Activated T-cell treated with anti-CD3 and anti-CD28 coated beads, Interleukin-2, amount 50 U/mL, for 72 hours (primary cell): Measurements from ENCODE around the gene DDO. TPM values are rescaled to one million over a fixed set of nuclear protein-coding genes. Genes with fewer than 3 reads are reported as not detected.
"Not testable (repeated sequence)": the region's sequence is repeated elsewhere in the genome, so short reads cannot be mapped to it uniquely, and the experiment has no call there.

Experiments used
- ATAC-seq, 2 donors: fragments of 150-1000 bp; cut with Tn5 transposase; replicated peaks in 1 of 2; 2 replicates each; pipeline ENCODE4 v1.10.0; 2021; ENCODE audit warnings: moderate library complexity in 2 of 2, mild to moderate bottlenecking in 1 of 2
- DNase-seq, 2 donors: peaks; one replicate each; pipeline ENCODE4 v3.0.0; 2021 to 2022; ENCODE audit warnings: mixed read lengths in 1 of 2
- H3K27ac Mint-ChIP-seq: one replicate; pipeline ENCODE4 v1.8.0; 2022; ENCODE audit warnings: mild to moderate bottlenecking, moderate library complexity, mixed read lengths
- H3K27me3 Mint-ChIP-seq: one replicate; pipeline ENCODE4 v1.8.0; 2022; ENCODE audit warnings: low read depth, mixed read lengths
- H3K36me3 Mint-ChIP-seq, 2 donors: one replicate each; pipeline ENCODE4 v1.8.0; 2022; ENCODE audit warnings: mixed read lengths in 2 of 2, mild to moderate bottlenecking in 1 of 2; ENCODE audit not compliant: insufficient read depth in 2 of 2
- H3K4me1 Mint-ChIP-seq: one replicate; pipeline ENCODE4 v1.8.0; 2022; ENCODE audit warnings: low read depth, mixed read lengths
- H3K4me3 Mint-ChIP-seq, 2 donors: one replicate each; pipeline ENCODE4 v1.8.0; 2022; ENCODE audit warnings: mild to moderate bottlenecking in 2 of 2, mixed read lengths in 2 of 2, moderate library complexity in 2 of 2
- H3K9me3 Mint-ChIP-seq, 2 donors: one replicate each; pipeline ENCODE4 v1.8.0; 2022; ENCODE audit warnings: mixed read lengths in 2 of 2
- total RNA-seq, 2 donors: library from RNA; stranded (reverse); gene quantifications; one replicate each; pipeline ENCODE4 v1.2.3, GENCODE V29; 2022

The DDO gene
- total RNA-seq, 2 donors from 2014 or later = not detected

DNA sequence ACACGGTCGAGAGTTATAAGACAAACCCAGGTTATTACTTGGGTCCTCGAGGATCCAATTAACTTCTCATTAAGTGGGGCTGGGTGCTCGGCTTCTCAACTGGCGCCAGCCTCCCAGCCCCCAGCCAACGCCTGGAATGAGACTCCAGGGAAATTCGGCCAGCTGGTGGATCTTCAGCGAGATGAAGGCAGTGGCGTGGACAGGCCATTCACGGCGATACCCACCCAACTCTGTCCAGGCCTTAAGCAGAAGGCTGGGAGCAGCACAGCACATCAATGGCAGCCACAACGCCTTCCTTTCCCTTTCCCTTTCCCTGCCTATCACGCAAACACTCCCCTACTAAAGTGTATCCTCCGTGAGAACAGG is 58.1 kb downstream of the DDO start:
- no peaks in the 10 kb centered on the region for H3K36me3 Mint-ChIP-seq
- peaks cover 36% of the 10 kb centered on the region for H3K27me3 Mint-ChIP-seq
- DNase-seq (no peak), ATAC-seq (no peak)
- H3K4me1 Mint-ChIP-seq = peaks cover 14% of the 10 kb centered on the region
- H3K9me3 Mint-ChIP-seq = no peaks in the 10 kb centered on the region
- H3K27ac Mint-ChIP-seq = no peak overlapping the region
- H3K4me3 Mint-ChIP-seq = peak overlapping the region; percentile 39 to 86

DNA sequence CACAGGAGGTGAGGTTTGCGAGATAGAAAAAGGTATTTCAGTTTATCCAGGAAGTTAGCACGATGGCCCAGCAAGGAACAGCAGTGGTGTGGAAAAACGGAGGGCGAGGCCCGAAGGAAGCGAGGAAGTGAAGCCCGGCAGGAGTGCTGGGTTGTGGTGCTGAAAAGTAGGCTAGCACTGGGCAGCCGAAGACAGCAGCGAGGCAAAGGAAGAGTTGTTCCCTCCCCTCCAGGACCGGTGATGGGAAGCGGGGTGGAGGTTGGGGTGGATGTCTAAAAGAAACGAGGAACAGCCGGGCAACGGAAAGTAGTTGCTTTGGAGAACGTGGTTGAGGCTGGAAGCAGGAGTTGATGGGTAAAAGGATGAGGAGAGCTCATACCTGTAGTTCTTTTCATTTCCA is 58.6 kb downstream of the DDO start:
- Mint-ChIP-seq H3K9me3 (no peaks in the 10 kb centered on the region), H3K27ac (no peak overlapping the region), H3K27me3 (peaks cover 36% of the 10 kb centered on the region), H3K36me3 (no peaks in the 10 kb centered on the region), H3K4me1 (peaks cover 14% of the 10 kb centered on the region), H3K4me3 (peak overlapping the region; percentile 39 to 86)
- DNase-seq (no peak), ATAC-seq (no peak)

DNA sequence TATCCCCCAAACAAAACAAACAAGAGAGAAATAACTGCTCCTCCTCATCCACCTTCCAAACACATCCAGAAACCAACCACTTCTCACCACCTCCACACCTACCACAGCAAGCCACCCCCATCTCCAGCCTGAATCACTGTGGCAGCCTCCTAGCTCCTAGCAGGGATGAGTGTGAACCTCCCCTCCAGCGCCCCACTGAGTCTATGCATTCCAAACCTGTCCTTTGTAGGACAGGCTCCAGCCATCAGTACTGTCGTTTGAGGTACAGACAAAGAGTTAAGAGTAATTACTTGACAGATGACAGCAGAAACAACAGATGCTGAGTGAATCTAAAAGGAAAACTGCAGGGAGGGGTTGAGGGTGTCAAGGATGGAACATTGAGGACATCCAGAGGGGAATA is 59.6 kb downstream of the DDO start:
- H3K4me3 Mint-ChIP-seq = no peak overlapping the region
- H3K36me3 Mint-ChIP-seq = no peaks in the 10 kb centered on the region
- peaks cover 36% of the 10 kb centered on the region for H3K27me3 Mint-ChIP-seq
- H3K4me1 Mint-ChIP-seq = peaks cover 14% of the 10 kb centered on the region
- DNase-seq = no peak
- no peaks in the 10 kb centered on the region for H3K9me3 Mint-ChIP-seq
- no peak for ATAC-seq
- no peak overlapping the region for H3K27ac Mint-ChIP-seq

DNA sequence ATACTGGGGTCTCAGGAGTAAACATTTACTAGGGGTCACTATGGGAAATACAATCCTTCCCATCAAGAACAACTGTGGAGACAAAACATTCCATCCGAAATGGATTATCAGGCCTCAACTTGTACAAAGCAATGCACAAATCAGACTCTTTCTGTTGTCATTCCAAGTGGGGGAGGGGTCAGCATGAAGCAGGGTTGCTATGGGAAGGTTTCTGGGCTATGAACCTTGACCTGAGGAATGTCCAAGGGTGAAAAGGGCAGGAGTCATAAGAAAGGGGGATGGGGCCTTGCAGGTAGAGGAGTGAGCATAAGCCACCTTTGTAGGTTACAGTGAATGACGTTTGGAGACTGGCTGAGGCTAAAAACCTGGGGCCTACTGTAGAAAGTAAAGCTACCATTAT is 60.4 kb downstream of the DDO start:
- peaks cover 36% of the 10 kb centered on the region for H3K27me3 Mint-ChIP-seq
- H3K4me1 Mint-ChIP-seq = peaks cover 14% of the 10 kb centered on the region
- ATAC-seq = no peak
- H3K36me3 Mint-ChIP-seq = no peaks in the 10 kb centered on the region
- no peak overlapping the region for H3K4me3 Mint-ChIP-seq
- H3K27ac Mint-ChIP-seq = no peak overlapping the region
- no peak for DNase-seq
- H3K9me3 Mint-ChIP-seq = no peaks in the 10 kb centered on the region

DNA sequence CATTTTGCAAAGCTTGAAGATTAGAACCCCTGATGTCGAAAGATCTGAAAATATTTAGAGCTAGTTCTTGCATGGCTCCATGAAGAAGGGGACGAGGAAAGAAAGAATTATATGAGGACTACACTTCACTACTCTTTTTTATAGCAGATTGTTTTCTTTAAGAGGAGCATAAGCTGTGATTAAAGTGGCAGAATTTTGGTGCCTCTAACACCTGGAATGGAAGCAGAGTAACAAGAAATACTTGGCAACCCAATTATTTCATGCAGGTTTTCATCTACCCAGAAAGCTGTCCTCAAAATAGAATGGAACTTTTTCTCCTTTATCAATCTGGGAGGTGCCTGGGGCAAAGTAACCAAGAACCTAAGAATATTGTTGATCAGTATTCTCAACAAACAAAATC is 61.2 kb downstream of the DDO start:
- peaks cover 14% of the 10 kb centered on the region for H3K4me1 Mint-ChIP-seq
- no peak overlapping the region for H3K4me3 Mint-ChIP-seq
- no peak for DNase-seq
- peaks cover 31% of the 10 kb centered on the region for H3K27me3 Mint-ChIP-seq
- H3K27ac Mint-ChIP-seq = no peak overlapping the region
- no peak for ATAC-seq
- no peaks in the 10 kb centered on the region for H3K36me3 Mint-ChIP-seq
- H3K9me3 Mint-ChIP-seq = no peaks in the 10 kb centered on the region

DNA sequence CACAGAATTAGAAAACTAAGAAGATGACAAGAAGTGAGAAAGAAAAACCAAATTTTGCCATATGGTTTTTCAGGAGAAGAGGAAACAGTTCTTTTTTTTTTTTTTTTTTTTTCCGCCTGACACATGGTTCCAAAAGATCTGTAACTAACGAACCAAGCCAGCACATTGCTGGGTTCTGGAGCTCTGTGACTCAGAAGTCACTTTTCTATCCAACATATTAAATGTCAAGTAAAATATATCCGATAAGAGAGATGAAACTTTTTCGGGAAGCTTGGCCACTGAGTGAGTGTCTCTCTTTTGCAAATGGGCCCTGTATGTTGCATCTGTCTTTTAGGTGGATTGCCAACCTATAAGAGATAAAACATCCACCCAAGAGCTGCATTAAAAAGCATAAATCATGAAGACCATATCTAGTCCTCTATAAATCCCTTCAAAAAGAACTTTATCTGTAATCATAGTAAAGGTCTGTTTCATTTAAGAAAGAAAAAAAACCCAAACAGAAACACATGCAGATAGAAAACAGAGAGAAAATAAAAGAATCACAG is 61.8 kb downstream of the DDO start:
- ATAC-seq (no peak), DNase-seq (no peak)
- peaks cover 14% of the 10 kb centered on the region for H3K4me1 Mint-ChIP-seq
- no peak overlapping the region for H3K27ac Mint-ChIP-seq
- H3K9me3 Mint-ChIP-seq = no peaks in the 10 kb centered on the region
- H3K27me3 Mint-ChIP-seq = peaks cover 25% of the 10 kb centered on the region
- no peaks in the 10 kb centered on the region for H3K36me3 Mint-ChIP-seq
- H3K4me3 Mint-ChIP-seq = no peak overlapping the region

DNA sequence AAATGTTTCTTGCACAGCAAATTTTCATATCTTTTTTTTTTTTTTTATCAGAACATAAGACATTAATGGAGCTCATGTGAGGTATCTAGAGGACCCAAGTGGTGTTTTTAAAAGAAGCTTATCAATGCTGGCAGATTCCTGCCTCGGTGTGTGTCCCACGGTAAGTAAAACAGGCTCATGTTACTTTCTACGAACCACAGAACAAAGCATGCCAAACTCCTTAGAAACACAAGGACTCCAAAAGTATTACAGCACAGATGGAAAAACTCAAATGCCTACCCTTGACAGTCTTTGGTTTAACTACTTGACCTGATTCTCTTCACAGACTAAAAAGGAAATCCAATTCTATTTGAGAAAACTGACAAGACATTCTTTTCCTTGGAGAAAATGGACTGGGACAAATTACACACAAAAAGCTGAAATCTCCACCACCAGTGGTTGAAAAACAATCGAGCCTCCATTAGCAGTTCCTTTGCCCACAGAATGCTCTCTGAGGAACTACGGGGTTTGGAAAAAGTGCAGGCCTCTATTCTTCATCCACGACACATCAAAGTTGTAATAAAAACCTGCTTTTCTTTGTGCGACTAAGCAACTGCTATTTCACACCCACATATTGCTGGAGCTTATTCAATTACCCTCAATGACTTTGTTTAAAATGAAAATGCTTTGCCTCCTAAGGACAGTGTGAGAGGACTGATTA is 62.7 kb downstream of the DDO start:
- no peaks in the 10 kb centered on the region for H3K36me3 Mint-ChIP-seq
- no peak overlapping the region for H3K4me3 Mint-ChIP-seq
- no peak overlapping the region for H3K27ac Mint-ChIP-seq
- ATAC-seq (no peak), DNase-seq (no peak)
- no peaks in the 10 kb centered on the region for H3K9me3 Mint-ChIP-seq
- peaks cover 14% of the 10 kb centered on the region for H3K4me1 Mint-ChIP-seq
- H3K27me3 Mint-ChIP-seq = peaks cover 23% of the 10 kb centered on the region

DNA sequence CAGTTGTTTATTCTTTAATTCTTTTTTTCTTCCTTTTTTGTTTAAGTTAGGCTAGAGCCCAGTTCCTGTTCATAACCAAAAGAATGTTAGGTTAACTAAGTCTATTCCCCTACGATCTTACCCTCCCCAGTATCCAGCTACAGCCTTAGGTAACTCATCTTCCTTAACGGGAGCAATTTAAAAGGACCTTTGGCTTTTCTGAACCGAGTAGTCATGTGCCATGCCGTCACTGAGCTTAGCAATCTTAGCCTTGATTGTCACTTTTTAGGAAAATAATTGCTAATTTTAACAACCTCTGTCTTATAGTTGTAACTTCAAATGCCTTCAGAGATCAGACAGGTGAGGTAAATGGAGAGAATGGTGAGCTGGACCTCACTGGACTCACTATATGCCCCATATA is 63.4 kb downstream of the DDO start:
- no peak overlapping the region for H3K27ac Mint-ChIP-seq
- no peaks in the 10 kb centered on the region for H3K36me3 Mint-ChIP-seq
- peaks cover 16% of the 10 kb centered on the region for H3K27me3 Mint-ChIP-seq

DNA sequence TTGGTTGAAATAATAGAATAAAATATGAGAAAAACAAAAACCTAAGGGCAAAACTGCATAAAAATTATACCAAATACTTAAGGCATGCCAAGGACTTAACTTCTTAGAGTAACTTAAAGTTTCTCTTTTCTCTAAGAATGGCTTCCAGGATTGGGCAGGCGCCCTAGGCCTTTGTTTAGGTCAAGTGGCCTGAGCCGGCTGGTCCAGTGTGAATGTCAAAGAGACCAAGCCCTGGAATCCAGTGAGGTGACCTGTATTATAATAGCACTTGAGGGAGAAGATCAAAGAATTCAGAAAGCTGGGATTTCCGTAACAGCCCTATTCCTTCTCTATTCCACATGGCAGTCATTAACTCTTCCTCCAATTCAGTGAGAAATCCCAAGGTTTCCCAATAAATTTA is 63.8 kb downstream of the DDO start:
- DNase-seq = no peak
- H3K36me3 Mint-ChIP-seq = no peaks in the 10 kb centered on the region

More for the DNA sequence above, 63.4 kb downstream of the DDO start:
- peaks cover 7% of the 10 kb centered on the region for H3K4me1 Mint-ChIP-seq
- no peak for ATAC-seq
- DNase-seq = no peak
- no peak overlapping the region for H3K4me3 Mint-ChIP-seq
- no peaks in the 10 kb centered on the region for H3K9me3 Mint-ChIP-seq

DNA sequence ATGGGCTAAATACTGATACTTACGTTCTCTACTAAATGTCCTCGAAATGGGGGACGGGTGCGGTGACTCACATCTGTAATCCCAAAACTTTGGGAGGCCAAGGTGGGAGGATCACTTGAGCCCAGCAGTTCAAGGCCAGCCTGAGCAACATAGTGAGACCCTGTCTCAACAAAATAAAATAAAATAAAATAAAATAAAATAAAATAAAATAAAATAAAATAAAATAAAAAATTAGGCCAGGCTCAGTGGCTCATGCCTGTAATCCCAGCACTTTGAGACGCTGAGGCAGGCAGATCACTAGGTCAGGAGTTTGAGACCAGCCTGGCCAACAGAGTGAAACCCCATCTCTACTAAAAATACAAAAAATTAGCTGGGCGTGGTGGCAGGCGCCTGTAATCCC is 64.8 kb downstream of the DDO start:
- H3K27me3 Mint-ChIP-seq, H3K4me3 Mint-ChIP-seq, H3K9me3 Mint-ChIP-seq, H3K4me1 Mint-ChIP-seq, ATAC-seq, H3K36me3 Mint-ChIP-seq, DNase-seq, H3K27ac Mint-ChIP-seq: not testable (repeated sequence)

More for the DNA sequence above, 63.8 kb downstream of the DDO start:
- Mint-ChIP-seq H3K27me3 (peaks cover 12% of the 10 kb centered on the region), H3K4me1 (peaks cover 2% of the 10 kb centered on the region), H3K4me3 (no peak overlapping the region), H3K9me3 (no peaks in the 10 kb centered on the region), H3K27ac (no peak overlapping the region)
- no peak for ATAC-seq

DNA sequence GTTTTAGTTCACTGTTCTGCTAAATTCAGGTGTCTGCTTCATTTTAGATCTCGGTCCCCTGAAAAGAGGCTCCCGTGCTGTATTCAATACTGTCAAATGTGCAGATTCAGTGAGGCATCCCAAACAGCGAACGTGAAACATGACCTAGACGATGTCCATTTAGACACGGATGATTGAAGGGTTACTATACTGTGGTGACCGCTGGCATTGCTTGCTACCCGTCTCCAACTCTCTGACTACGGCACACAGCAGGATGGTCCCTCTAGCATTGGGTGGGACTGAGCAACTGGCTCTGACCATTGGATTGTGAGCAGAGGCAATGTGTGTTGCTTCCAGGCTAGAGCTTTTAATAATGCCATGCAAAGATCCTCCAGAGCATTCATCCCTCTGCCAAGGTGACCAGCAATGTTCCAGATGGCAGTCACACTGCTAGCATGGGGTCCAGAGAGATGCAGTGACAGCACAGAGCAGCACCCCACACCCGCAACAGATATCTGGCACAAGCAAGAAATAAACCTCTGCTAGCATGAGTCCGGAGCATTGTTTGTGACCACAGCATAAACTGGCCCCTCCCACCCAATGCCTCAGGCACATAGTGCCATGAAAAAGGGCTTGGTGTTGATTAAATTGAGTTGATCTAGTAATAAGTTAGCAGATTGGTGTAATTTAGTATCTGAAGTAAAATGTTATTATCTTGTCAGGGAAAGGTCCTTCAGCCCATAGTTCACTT is 66.2 kb downstream of the DDO start:
- no peaks in the 10 kb centered on the region for H3K27me3 Mint-ChIP-seq
- no peak for DNase-seq
- no peaks in the 10 kb centered on the region for H3K36me3 Mint-ChIP-seq
- ATAC-seq = no peak
- no peak overlapping the region for H3K27ac Mint-ChIP-seq
- H3K4me1 Mint-ChIP-seq = no peaks in the 10 kb centered on the region
- no peaks in the 10 kb centered on the region for H3K9me3 Mint-ChIP-seq
- H3K4me3 Mint-ChIP-seq = no peak overlapping the region

DNA sequence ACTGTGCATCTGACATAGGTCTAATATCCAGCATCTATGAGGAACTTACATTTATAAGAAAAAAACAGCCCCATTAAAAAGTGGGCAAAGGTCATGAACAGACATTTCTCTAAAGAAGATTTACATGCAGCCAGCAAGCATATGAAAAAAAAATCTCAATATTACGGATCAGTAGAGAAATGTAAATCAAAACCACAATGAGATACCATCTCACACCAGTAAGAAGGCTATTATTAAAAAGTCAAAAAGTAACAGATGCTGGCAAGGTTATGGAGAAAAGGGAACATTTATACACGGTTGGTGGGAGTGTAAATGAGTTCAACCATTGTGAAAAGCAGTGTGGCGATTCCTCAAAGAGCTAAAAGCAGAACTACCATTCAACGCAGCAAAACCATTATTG is 70.3 kb downstream of the DDO start:
- H3K27ac Mint-ChIP-seq = no peak overlapping the region
- H3K27me3 Mint-ChIP-seq = no peaks in the 10 kb centered on the region
- no peak overlapping the region for H3K4me3 Mint-ChIP-seq
- ATAC-seq = no peak
- H3K36me3 Mint-ChIP-seq = no peaks in the 10 kb centered on the region
- H3K4me1 Mint-ChIP-seq = no peaks in the 10 kb centered on the region
- DNase-seq = no peak
- no peaks in the 10 kb centered on the region for H3K9me3 Mint-ChIP-seq

DNA sequence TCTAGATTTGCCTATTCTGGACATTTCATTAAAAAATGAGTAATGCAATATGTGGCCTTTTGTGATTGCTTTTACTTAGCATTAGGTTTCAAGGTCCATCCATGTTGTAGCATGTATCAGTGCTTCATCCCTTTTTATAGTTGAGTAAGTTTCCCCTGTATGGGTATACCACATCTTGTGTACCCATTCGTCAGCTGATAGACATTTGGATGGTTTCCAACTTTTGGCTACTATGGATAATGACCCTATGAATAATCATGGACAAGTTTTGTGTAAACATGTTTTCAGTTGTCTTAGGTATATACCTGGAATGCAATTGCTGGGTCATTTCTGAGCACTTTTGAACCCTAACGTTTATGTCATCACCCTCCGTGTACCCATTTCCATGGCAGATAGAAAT is 72.6 kb downstream of the DDO start:
- H3K27ac Mint-ChIP-seq = no peak overlapping the region
- no peak for DNase-seq

More for the DNA sequence above, 72.6 kb downstream of the DDO start:
- no peak for ATAC-seq
- no peak overlapping the region for H3K4me3 Mint-ChIP-seq
- H3K36me3 Mint-ChIP-seq = no peaks in the 10 kb centered on the region
- peaks cover 7% of the 10 kb centered on the region for H3K27me3 Mint-ChIP-seq
- no peaks in the 10 kb centered on the region for H3K4me1 Mint-ChIP-seq
- H3K9me3 Mint-ChIP-seq = no peaks in the 10 kb centered on the region
